ENCODE results near the gene ADAMTS3.
"Not testable (repeated sequence)": the region's sequence is repeated elsewhere in the genome, so short reads cannot be mapped to it uniquely, and the experiment has no call there.

The ADAMTS3 gene

GRCh38 chr4:72553540-72554337 is 15.3 kb downstream of the ADAMTS3 start:
- DNase-seq (ENCODE audit: insufficient read length, low spot score): no peak
- no peak for FAIRE-seq

- FAIRE-seq: no peak
Observed at GRCh38 chr4:72552447-72552846, 16.6 kb downstream of the ADAMTS3 start.

GRCh38 chr4:72546456-72546855 is 22.6 kb downstream of the ADAMTS3 start:
- DNase-seq (ENCODE audit: insufficient read length, low spot score) (no peak), FAIRE-seq (no peak)

More at GRCh38 chr4:72552447-72552846, 16.6 kb downstream of the ADAMTS3 start:
- no peak for DNase-seq (ENCODE audit: insufficient read length, low spot score)

- DNase-seq (ENCODE audit: insufficient read length, low spot score); FAIRE-seq: not testable (repeated sequence)
Observed at GRCh38 chr4:72540694-72541093, 28.3 kb downstream of the ADAMTS3 start.

GRCh38 chr4:72538006-72538405 is 31.0 kb downstream of the ADAMTS3 start:
- no peak for DNase-seq (ENCODE audit: insufficient read length, low spot score)
- FAIRE-seq: no peak

- FAIRE-seq (no peak), DNase-seq (ENCODE audit: insufficient read length, low spot score) (no peak)
Observed at GRCh38 chr4:72536443-72536842, 32.6 kb downstream of the ADAMTS3 start.

GRCh38 chr4:72531768-72532290 is 37.2 kb downstream of the ADAMTS3 start:
- FAIRE-seq (no peak), DNase-seq (ENCODE audit: insufficient read length, low spot score) (no peak)

GRCh38 chr4:72531322-72531721 is 37.7 kb downstream of the ADAMTS3 start:
- no peak for FAIRE-seq
- DNase-seq (ENCODE audit: insufficient read length, low spot score): no peak

- FAIRE-seq: no peak
- DNase-seq (ENCODE audit: insufficient read length, low spot score): no peak
Observed at GRCh38 chr4:72529148-72529822, 39.7 kb downstream of the ADAMTS3 start.

GRCh38 chr4:72527038-72527646 is 41.9 kb downstream of the ADAMTS3 start:
- FAIRE-seq: no peak
- no peak for DNase-seq (ENCODE audit: insufficient read length, low spot score)

- FAIRE-seq (no peak), DNase-seq (ENCODE audit: insufficient read length, low spot score) (no peak)
Observed at GRCh38 chr4:72525938-72526337, 43.1 kb downstream of the ADAMTS3 start.

- DNase-seq (ENCODE audit: insufficient read length, low spot score) (no peak), FAIRE-seq (no peak)
Observed at GRCh38 chr4:72522440-72522839, 46.6 kb downstream of the ADAMTS3 start.

GRCh38 chr4:72513227-72513626 is 55.8 kb downstream of the ADAMTS3 start:
- no peak for DNase-seq (ENCODE audit: insufficient read length, low spot score)
- FAIRE-seq: no peak

- FAIRE-seq (no peak), DNase-seq (ENCODE audit: insufficient read length, low spot score) (no peak)
Observed at GRCh38 chr4:72507860-72508419, 61.1 kb downstream of the ADAMTS3 start.

- no peak for DNase-seq (ENCODE audit: insufficient read length, low spot score)
- no peak for FAIRE-seq
Observed at GRCh38 chr4:72507167-72507566, 61.9 kb downstream of the ADAMTS3 start.

GRCh38 chr4:72505314-72505744 is 63.7 kb downstream of the ADAMTS3 start:
- DNase-seq (ENCODE audit: insufficient read length, low spot score) (peak; percentile 2), FAIRE-seq (no peak)

- DNase-seq (ENCODE audit: insufficient read length, low spot score) (no peak), FAIRE-seq (no peak)
Observed at GRCh38 chr4:72500214-72500613, 68.8 kb downstream of the ADAMTS3 start.

- no peak for DNase-seq (ENCODE audit: insufficient read length, low spot score)
- FAIRE-seq: no peak
Observed at GRCh38 chr4:72496119-72496518, 72.9 kb downstream of the ADAMTS3 start.

GRCh38 chr4:72494156-72494555 is 74.9 kb downstream of the ADAMTS3 start:
- FAIRE-seq (no peak), DNase-seq (ENCODE audit: insufficient read length, low spot score) (no peak)

GRCh38 chr4:72489267-72489666 is 79.8 kb downstream of the ADAMTS3 start:
- no peak for FAIRE-seq
- no peak for DNase-seq (ENCODE audit: insufficient read length, low spot score)

GRCh38 chr4:72486991-72487390 is 82.0 kb downstream of the ADAMTS3 start:
- DNase-seq (ENCODE audit: insufficient read length, low spot score): no peak
- no peak for FAIRE-seq

Data from GM19239 (cell line).